GM21576 (cell line): ENCODE data around the gene TSPAN5.

Experiments used
- ATAC-seq: cut with Tn5 transposase; IDR thresholded peaks from one replicate; pipeline ENCODE4 v1.9.1; 2021; ENCODE audit warnings: mild to moderate bottlenecking, moderate library complexity; ENCODE audit not compliant: unreplicated experiment

The TSPAN5 gene

GRCh38 chr4:98620087-98620784, 38.2 kb downstream of the TSPAN5 start:
- no peak for ATAC-seq

GRCh38 chr4:98619180-98619579, 39.2 kb downstream of the TSPAN5 start:
- ATAC-seq = no peak

DNA sequence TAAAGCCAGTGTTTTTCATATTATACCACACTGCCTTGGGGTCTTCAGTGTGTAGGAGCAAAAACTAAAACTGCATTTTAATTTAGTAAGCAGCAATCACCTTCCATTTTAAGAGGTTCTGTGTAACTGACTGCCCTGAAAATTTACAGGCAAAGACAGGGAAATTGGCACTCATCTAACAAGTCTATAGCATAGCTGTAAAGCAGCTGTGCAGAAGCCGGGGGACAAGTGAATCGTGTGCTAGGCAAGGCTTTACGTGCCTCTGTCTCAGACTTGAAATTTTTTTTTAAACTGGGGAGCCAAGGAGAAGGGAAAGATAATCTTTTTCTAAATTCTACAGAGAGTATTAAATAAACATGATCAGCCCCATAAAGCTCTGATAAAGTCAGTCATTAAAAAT, 39.7 kb downstream of the TSPAN5 start:
- ATAC-seq = no peak

DNA sequence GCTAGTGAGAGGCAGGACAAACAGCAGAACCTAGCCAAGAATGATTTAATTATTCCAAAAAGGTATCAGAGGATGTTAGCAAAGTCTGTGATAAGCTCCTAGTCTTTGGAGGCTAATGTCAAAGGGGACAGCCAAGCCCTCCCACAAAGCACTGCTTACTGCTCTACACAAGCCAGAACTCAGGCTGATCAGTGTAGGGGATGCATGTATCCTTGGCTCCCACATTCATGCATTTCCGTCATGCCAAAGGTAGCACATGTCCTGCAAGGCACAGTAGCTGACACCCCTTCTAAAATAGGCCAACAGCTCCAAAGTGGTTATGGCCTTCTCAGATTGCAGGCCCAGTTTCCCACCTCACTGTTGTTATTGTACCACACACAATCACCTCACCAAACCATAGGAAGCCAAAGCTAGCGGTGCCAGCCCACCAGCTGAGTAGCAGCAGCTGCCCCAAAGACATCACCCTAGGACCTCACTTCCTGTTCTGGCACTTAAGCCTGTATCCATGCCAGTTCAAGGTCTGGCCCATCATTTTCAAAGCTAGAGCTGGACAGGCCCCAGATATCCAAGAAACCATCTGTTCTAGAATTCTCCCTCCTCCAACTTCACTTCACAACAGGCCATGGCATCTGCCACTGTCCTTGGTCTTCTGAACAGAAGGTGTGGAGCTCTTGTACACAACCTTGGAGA, 40.9 kb downstream of the TSPAN5 start:
- ATAC-seq = no peak

DNA sequence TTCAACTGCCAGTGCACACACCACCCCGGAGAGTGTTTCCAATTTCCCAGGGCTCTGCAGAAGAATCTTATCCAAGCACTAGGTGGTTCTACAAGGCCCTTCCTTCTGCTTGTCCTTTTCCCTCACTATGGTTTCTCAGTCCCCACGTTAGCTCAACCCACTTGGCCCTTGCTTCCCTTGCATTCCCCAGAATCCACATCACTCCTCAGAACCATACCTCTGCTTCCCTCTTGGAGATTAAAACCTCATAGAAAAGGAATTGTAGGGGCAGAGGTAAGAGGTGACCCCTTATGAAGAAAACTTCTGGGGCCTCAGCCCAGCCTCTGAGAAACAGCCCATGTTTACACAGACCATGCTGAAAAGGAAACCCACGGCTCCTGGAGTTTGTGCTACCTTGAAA, 42.4 kb downstream of the TSPAN5 start:
- ATAC-seq = no peak

DNA sequence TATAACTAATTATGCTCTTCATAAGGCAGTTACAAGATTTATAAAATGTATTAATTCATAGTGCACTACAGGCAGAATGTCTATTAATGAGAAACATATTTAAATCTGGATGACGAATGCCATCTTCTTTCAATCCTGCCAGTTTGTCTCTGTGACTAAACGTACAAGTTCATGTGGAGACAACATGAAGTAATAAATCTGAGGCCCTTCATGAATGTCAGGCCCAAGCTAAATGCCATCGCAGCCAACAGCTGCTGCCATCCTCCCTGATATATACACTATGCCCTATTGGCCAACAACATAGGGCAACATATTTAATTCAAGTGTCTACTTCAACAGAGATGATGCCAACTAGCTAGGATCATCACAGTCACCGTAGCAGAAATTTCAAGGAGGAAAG, 43.7 kb downstream of the TSPAN5 start:
- ATAC-seq = no peak

DNA sequence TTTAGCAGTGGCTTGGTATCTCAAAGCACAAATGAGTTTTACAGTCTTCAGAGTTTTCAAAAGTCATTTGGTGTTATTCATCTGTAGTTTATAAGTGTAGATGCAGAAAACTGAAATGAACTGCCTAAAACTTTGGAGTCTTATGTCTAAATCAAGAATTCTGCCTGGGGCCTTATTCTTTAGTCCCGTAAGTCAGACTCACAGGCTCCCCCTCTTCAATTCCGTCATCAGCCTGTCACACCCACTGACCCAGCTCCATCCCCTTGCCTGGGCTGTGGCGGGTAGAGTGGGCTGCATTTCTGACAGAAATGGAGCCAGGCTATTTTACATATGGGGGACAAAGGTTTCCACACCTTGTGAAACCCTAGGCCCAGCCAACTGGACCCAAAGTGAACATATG, 44.3 kb downstream of the TSPAN5 start:
- ATAC-seq = no peak

DNA sequence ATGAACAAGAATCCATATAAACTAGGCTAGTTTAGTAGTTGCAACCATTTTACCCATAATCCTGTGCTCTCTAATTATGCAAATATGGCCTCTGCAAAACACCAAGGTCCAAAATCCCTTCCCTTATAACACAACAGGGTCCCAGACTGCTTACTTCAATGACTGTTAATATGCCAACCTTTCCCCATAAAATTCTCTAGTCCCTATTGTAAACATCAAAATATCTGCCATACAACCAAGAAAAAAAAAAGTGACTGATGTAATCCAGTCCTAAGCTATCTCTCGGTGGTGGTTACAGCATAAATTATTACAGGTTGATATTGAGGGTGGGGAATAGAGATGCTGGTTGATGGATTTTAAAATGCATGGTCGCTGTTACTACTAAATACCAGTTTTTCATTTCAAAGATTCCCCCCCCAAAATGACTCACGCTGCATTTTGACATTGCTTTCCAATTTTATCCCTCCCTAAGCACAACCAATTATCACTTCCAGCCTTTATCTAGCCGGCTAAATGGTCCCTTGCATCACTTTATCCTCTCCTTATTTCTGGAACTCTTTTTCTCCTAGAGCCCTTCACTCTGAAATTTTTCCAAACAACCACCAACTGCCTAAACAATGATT, 44.8 kb downstream of the TSPAN5 start:
- no peak for ATAC-seq

DNA sequence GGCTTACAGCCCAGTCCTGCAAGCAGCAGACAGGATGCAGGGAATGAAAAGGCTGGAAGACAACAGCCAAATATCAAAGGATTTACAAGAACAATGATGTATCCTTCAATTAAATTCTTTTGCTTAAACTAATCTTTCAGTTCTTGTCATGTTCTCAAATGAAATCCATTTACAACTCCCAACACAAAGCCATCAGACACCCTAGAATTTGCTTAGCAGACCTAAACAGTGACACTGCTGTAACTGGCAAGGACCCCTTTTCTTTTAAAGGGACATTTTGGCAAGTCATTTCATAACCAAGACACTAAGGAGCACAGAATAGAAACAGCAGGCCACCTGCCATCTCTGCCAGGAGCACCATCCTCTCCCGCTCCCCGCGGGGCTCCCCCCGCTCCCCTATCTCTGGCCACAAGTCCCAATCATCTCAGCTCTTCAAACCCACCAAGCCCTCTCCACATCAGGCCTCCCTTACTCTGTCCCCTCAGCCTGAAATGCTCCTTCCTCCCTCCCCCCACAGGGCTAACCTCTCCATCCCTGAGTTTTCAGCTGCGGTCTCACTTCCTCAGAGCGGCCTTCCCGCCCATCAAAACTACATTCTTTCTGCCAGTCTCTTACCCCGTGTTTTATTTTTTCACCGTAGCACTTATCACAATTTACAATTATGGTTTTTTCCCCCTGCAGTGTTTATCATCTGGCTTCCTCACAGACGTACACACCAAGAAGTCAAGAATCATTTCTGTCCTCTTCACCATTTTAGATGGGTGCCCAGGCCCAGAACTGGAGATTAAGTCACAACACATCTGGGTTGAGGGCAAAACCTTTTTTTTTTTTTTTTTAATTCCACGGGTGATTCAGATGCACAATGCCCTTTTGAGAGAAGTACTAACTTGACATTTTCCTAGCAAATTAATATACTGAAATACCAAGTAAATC, 45.8 kb downstream of the TSPAN5 start:
- ATAC-seq = peak; percentile 54

GRCh38 chr4:98611677-98612317, 46.6 kb downstream of the TSPAN5 start:
- no peak for ATAC-seq

DNA sequence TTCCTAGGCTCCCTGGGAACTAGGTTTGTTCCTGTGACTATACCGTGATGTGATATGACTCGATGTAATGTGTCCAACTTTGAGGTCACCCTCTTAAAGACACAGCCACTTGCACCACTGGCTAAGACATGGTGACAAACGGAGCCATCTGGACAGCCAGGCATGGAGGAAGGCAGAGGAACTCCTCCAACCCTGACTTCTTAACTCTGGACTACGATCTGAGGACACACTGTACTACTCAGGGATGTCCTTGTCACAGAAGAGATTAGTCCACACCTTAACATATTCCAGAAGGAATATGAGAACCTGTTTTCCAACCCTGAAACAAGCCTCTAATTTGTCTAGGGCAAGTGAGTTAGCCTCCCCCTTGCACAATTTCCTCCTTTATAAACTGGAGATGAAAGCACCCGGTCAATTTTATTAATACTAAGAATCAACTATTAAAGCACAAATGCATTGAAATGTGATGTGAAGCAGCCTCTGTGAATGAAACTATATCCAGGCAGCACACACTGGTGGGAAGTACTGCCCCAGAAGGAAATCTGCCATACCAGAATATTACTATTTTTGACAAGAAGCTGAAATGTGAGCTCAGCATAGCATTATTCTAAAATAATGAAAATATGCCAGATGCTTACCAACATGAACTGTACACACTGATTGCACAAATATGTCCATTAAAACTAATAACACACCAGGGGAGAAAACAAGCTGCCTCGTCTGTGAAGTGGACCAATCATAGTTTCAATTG, 47.3 kb downstream of the TSPAN5 start:
- ATAC-seq = no peak

GRCh38 chr4:98610431-98610830, 48.0 kb downstream of the TSPAN5 start:
- ATAC-seq = no peak

DNA sequence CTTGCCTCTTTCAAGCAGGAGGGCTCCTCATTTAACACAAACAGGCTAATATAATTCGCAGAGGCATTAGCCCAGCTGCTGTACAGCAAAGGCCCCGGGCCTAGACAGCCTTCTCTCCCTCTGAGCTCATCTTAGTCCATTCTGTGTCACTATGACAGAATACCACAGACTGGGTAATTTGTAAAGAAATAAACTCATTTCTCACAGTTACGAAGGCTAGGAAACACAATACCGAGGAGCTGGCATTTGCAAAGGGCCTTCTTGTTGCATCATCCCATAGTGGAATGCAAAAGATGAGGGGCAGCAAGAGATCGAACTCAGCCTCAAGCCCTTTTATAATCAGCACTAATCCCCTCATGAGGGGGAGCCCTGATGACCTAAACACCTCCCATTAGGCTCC, 48.5 kb downstream of the TSPAN5 start:
- no peak for ATAC-seq

GRCh38 chr4:98608356-98608755, 50.1 kb downstream of the TSPAN5 start:
- no peak for ATAC-seq

GRCh38 chr4:98606894-98607293, 51.5 kb downstream of the TSPAN5 start:
- ATAC-seq = no peak

DNA sequence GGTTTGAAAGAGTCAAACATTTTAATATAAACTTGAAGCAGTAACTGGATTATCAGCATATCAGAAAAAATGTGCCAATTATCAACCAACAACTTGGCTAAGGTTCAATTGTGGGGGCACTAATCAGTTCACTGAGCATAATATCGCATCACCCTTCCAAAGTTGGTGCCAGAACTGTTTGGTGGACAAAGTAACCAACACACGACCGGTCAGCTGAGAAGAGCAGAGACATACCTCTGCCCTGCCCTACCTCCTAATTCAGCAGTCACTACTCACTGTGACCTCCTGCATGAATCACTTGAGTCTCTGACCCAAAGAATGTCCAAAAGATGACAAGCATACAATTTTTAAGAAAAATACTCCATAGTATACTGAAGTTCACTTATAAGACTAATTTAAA, 53.2 kb downstream of the TSPAN5 start:
- ATAC-seq = no peak

DNA sequence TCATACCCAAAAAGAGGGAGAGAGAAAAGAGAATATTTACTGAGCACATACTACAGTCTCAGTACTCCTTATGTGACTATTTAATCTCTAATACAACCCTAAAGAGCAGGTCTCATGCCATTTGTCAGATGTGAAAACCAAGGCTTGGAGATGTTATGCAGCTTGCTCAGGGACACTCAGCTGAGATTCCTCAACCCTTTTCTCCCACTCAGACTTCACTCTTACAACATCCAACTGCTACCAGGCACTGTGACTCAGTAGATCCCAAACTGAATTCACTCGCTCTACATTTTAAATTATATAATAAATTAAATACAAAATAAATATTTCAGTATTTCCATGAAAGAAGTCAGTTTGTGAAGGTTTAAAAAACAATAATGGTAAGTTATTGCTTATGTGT, 53.7 kb downstream of the TSPAN5 start:
- no peak for ATAC-seq

GRCh38 chr4:98603683-98604521, 54.5 kb downstream of the TSPAN5 start:
- ATAC-seq = no peak

- no peak for ATAC-seq
Observed at GRCh38 chr4:98602270-98602669, 56.1 kb downstream of the TSPAN5 start.
